ENCODE measurements around the gene HAUS2. TPM values are rescaled to one million over a fixed set of nuclear protein-coding genes. Genes with fewer than 3 reads are reported as not detected.
"Not testable (repeated sequence)": the region's sequence is repeated elsewhere in the genome, so short reads cannot be mapped to it uniquely, and the experiment has no call there.

Gene HAUS2
- total RNA-seq, 1 experiment from 2014 or later = 11.7 TPM

- BruUV-seq (replicated peaks) = no TSS peak
- Mint-ChIP-seq H3K4me3 (ENCODE audit: low read depth, unreplicated experiment) (no peak overlapping the region), H3K9me3 (ENCODE audit: low read depth, unreplicated experiment) (no peaks in the 10 kb centered on the region), H3K27me3 (ENCODE audit: unreplicated experiment) (no peaks in the 10 kb centered on the region), H3K27ac (ENCODE audit: unreplicated experiment) (no peak overlapping the region), H3K36me3 (ENCODE audit: insufficient read depth, unreplicated experiment) (no peaks in the 10 kb centered on the region), H3K4me1 (ENCODE audit: low read depth, unreplicated experiment) (no peaks in the 10 kb centered on the region)
- DNase-seq = no peak
- TF ChIP-seq CTCF (IDR thresholded peaks at IDR 0.05; ENCODE audit: unreplicated experiment) = no peak
- intact Hi-C loops (cut with micrococcal nuclease; ENCODE audit: unreplicated experiment) = no loop called here
- CTCF ChIA-PET = no interaction called here
Observed at GRCh38 chr15:42595626-42596240, 47.1 kb downstream of the HAUS2 start.

DNA sequence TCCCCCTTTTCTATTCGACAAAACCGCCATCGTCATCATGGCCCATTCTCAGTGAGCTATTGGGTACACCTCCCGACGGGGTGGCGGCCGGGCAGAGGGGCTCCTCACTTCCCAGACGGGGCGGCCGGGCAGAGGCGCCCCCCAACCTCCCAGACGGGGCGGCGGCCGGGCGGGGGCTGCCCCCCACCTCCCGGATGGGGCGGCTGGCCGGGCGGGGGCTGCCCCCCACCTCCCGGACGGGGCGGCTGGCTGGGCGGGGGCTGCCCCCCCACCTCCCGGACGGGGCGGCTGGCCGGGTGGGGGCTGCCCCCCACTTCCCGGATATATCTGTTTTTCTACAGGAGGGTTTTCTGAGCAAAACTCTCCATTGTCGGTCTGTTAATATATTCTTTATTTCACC lies 52.7 kb downstream of the HAUS2 start:
- H3K4me3 Mint-ChIP-seq (ENCODE audit: low read depth, unreplicated experiment); intact Hi-C loops (cut with micrococcal nuclease; ENCODE audit: unreplicated experiment); H3K4me1 Mint-ChIP-seq (ENCODE audit: low read depth, unreplicated experiment); CTCF ChIA-PET; H3K9me3 Mint-ChIP-seq (ENCODE audit: low read depth, unreplicated experiment); H3K36me3 Mint-ChIP-seq (ENCODE audit: insufficient read depth, unreplicated experiment); H3K27me3 Mint-ChIP-seq (ENCODE audit: unreplicated experiment); DNase-seq; H3K27ac Mint-ChIP-seq (ENCODE audit: unreplicated experiment); BruUV-seq (replicated peaks): not testable (repeated sequence)

DNA sequence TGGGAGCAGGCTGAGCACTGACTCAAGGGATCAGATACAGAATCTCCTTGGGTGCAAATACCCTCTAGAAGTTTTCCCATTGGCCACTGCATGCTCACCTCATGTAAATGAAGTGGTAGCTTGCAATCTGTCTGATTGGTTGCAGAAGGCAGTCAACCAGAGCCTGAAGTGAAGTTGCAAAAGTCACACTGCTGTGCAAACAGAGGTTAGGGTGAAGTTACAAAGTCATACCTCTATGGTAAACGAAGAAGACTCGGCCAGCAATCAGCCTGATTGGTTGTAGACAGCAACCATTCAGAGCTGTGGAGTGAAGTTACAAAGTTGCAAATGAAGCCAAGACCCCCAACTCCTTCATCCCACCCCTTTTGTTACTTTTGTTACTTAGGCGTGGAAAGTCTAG lies 53.9 kb downstream of the HAUS2 start:
- intact Hi-C loops (cut with micrococcal nuclease; ENCODE audit: unreplicated experiment) = no loop called here
- Mint-ChIP-seq H3K4me3 (ENCODE audit: low read depth, unreplicated experiment) (no peak overlapping the region), H3K27me3 (ENCODE audit: unreplicated experiment) (no peaks in the 10 kb centered on the region), H3K27ac (ENCODE audit: unreplicated experiment) (no peak overlapping the region), H3K9me3 (ENCODE audit: low read depth, unreplicated experiment) (peaks cover 2% of the 10 kb centered on the region), H3K4me1 (ENCODE audit: low read depth, unreplicated experiment) (no peaks in the 10 kb centered on the region), H3K36me3 (ENCODE audit: insufficient read depth, unreplicated experiment) (no peaks in the 10 kb centered on the region)
- CTCF ChIA-PET = no interaction called here
- no TSS peak for BruUV-seq (replicated peaks)
- no peak for DNase-seq
- no peak for TF ChIP-seq CTCF (IDR thresholded peaks at IDR 0.05; ENCODE audit: unreplicated experiment)

DNA sequence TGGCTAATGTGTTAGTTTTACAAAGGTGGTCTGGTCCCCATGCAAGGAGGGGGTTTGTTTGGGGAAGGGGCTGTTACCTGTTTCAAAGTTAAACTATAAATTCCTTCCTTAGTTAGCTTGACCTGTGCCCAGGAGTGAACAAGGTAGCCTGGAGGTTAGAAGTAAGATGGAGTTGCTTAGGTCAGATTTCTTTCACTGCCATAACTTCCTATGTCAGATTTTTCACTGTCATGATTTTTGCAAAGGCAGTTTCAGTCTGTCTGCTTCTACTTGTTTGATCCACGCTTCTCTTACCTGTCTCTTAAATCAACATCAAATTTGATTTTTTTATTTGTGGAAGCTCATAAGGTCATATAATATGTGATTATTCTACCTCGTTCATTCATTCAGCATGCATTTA lies 55.3 kb downstream of the HAUS2 start:
- H3K4me3 Mint-ChIP-seq (ENCODE audit: low read depth, unreplicated experiment) = no peak overlapping the region
- peaks cover 2% of the 10 kb centered on the region for H3K9me3 Mint-ChIP-seq (ENCODE audit: low read depth, unreplicated experiment)
- no peak overlapping the region for H3K27ac Mint-ChIP-seq (ENCODE audit: unreplicated experiment)

More for the DNA sequence above, 55.3 kb downstream of the HAUS2 start:
- no peaks in the 10 kb centered on the region for H3K27me3 Mint-ChIP-seq (ENCODE audit: unreplicated experiment)
- CTCF ChIA-PET = no interaction called here
- no TSS peak for BruUV-seq (replicated peaks)
- intact Hi-C loops (cut with micrococcal nuclease; ENCODE audit: unreplicated experiment) = no loop called here
- DNase-seq = no peak
- TF ChIP-seq CTCF (IDR thresholded peaks at IDR 0.05; ENCODE audit: unreplicated experiment) = no peak
- no peaks in the 10 kb centered on the region for H3K36me3 Mint-ChIP-seq (ENCODE audit: insufficient read depth, unreplicated experiment)
- H3K4me1 Mint-ChIP-seq (ENCODE audit: low read depth, unreplicated experiment) = no peaks in the 10 kb centered on the region
